WTC11 (cell line): ENCODE data around the gene C19orf47. TPM values are rescaled to one million over a fixed set of nuclear protein-coding genes. Genes with fewer than 3 reads are reported as not detected.

Source experiments
- ATF1 ChIP-seq: sonication (generic); formaldehyde crosslinking; IDR thresholded peaks from 2 replicates; pipeline ENCODE4 v1.8.1; 2023; ENCODE audit warnings: mild to moderate bottlenecking, moderate library complexity, missing genetic modification reagents
- EMX1 ChIP-seq: fragments of 250-450 bp; sonication (Bioruptor Pico); IDR thresholded peaks from 2 replicates; pipeline ENCODE4 v1.8.0; 2021; ENCODE audit warnings: mild to moderate bottlenecking
- FOXP1 ChIP-seq: sonication (generic); formaldehyde crosslinking; IDR thresholded peaks from 2 replicates; pipeline ENCODE4 v1.8.0; 2022; ENCODE audit warnings: missing genetic modification reagents, mild to moderate bottlenecking, moderate library complexity, borderline replicate concordance
- IRF2 ChIP-seq: sonication (generic); formaldehyde crosslinking; IDR thresholded peaks from 2 replicates; pipeline ENCODE4 v1.8.0; 2022; ENCODE audit warnings: low read depth, missing genetic modification reagents, borderline replicate concordance
- KAT7 ChIP-seq: sonication (generic); formaldehyde crosslinking; IDR thresholded peaks from 2 replicates; pipeline ENCODE4 v1.8.1; 2023; ENCODE audit warnings: missing genetic modification reagents, mild to moderate bottlenecking, borderline replicate concordance
- OVOL2 ChIP-seq: fragments of 250-450 bp; sonication (Bioruptor Pico); IDR thresholded peaks from 2 replicates; pipeline ENCODE4 v1.9.0; 2021; ENCODE audit warnings: mild to moderate bottlenecking, borderline replicate concordance
- RELA ChIP-seq: sonication (generic); formaldehyde crosslinking; IDR thresholded peaks from 2 replicates; pipeline ENCODE4 v1.8.1; 2022; ENCODE audit warnings: missing genetic modification reagents, mild to moderate bottlenecking, borderline replicate concordance
- RORB ChIP-seq: fragments of 250-450 bp; sonication (Bioruptor Pico); IDR thresholded peaks from 2 replicates; pipeline ENCODE4 v1.9.0; 2021; ENCODE audit warnings: mild to moderate bottlenecking
- SMAD4 ChIP-seq: sonication (generic); formaldehyde crosslinking; IDR thresholded peaks from 2 replicates; pipeline ENCODE4 v1.8.0; 2022; ENCODE audit warnings: mild to moderate bottlenecking, missing genetic modification reagents
- SOX15 ChIP-seq: fragments of 250-450 bp; sonication (Bioruptor Pico); IDR thresholded peaks from 2 replicates; pipeline ENCODE4 v1.9.0; 2021; ENCODE audit warnings: mild to moderate bottlenecking
- ZNF138 ChIP-seq: sonication (generic); formaldehyde crosslinking; conservative IDR thresholded peaks from 2 replicates; pipeline ENCODE4 v1.8.1; 2022; ENCODE audit warnings: mild to moderate bottlenecking, moderate library complexity, missing genetic modification reagents
- ZNF219 ChIP-seq: sonication (generic); formaldehyde crosslinking; IDR thresholded peaks from 2 replicates; pipeline ENCODE4 v1.8.0; 2023; ENCODE audit warnings: missing genetic modification reagents, mild to moderate bottlenecking, borderline replicate concordance
- ZNF396 ChIP-seq: fragments of 250-450 bp; sonication (Bioruptor Pico); IDR thresholded peaks from 2 replicates; pipeline ENCODE4 v1.8.0; 2021; ENCODE audit warnings: mild to moderate bottlenecking, moderate library complexity, borderline replicate concordance
- total RNA-seq: library from RNA; stranded (reverse); gene quantifications from 3 replicates; pipeline ENCODE4 v1.2.3, GENCODE V29; 2021
- TF ChIP-seq, protein P1 (sequence below): sonication (generic); formaldehyde crosslinking; IDR thresholded peaks from 2 replicates; pipeline ENCODE4 v1.8.1; 2023; ENCODE audit warnings: mild to moderate bottlenecking, missing genetic modification reagents, borderline replicate concordance
- TF ChIP-seq, protein P2 (sequence below): sonication (generic); formaldehyde crosslinking; IDR thresholded peaks from 2 replicates; pipeline ENCODE4 v1.8.1; 2022; ENCODE audit warnings: mild to moderate bottlenecking, moderate library complexity, missing genetic modification reagents
- TF ChIP-seq, protein P3 (sequence below): sonication (generic); formaldehyde crosslinking; IDR thresholded peaks from 2 replicates; pipeline ENCODE4 v1.8.0; 2022; ENCODE audit warnings: missing genetic modification reagents
- TF ChIP-seq, protein P4 (sequence below): fragments of 250-450 bp; sonication (Bioruptor Pico); IDR thresholded peaks from 2 replicates; pipeline ENCODE4 v1.9.0; 2021; ENCODE audit warnings: mild to moderate bottlenecking, borderline replicate concordance
- TF ChIP-seq, protein P5 (sequence below): fragments of 250-450 bp; sonication (Bioruptor Pico); conservative IDR thresholded peaks from 2 replicates; pipeline ENCODE4 v1.9.0; 2021; ENCODE audit warnings: mild to moderate bottlenecking
- TF ChIP-seq, protein P6 (sequence below): fragments of 250-450 bp; sonication (Bioruptor Pico); IDR thresholded peaks from 2 replicates; pipeline ENCODE4 v2.1.2; 2022; ENCODE audit warnings: mild to moderate bottlenecking, moderate library complexity
- TF ChIP-seq, protein P7 (sequence below): sonication (generic); formaldehyde crosslinking; IDR thresholded peaks from 2 replicates; pipeline ENCODE4 v1.8.1; 2023; ENCODE audit warnings: mild to moderate bottlenecking, missing genetic modification reagents

Gene C19orf47
- total RNA-seq, 1 experiment from 2014 or later, result 15.6 TPM

DNA sequence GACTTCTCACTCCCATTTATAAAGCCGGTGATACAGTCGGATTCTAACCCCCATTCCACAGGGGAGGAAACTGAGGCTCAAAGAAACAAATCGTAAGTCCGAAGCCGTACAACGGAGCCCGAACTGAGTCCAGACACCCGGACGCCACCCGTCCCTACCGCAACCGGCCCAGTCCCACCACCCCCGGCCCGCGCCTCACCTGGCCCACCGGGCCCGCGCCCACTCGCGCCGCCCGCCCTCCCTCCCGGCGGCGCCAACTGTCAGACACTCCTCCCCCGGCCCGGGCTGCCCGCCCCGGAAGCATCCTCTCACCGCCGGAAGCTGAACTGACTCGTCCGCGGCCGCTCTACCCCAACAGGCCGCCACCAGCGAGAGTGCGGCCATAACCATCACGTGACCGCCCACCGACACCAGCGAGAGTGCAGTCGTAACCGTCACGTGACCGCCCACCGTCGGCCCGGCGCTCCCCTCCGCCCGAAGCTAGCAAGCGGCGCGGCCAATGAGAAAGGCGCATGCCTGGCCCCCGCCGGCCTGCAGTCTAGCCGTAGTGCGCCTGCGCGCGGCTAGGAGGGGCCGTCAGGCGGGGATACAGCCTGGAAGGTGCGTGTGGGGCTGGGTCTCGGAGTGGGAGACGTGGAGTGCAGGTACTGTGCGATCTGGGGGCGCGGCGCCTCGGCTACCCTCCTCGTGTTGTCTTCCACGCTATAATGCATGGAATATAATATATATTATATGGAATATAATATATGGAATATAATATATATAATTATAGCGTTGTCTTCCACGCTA, at the start of gene C19orf47, which contains the start of gene PLD3 (continued):
- TF ChIP-seq, protein P1, sequence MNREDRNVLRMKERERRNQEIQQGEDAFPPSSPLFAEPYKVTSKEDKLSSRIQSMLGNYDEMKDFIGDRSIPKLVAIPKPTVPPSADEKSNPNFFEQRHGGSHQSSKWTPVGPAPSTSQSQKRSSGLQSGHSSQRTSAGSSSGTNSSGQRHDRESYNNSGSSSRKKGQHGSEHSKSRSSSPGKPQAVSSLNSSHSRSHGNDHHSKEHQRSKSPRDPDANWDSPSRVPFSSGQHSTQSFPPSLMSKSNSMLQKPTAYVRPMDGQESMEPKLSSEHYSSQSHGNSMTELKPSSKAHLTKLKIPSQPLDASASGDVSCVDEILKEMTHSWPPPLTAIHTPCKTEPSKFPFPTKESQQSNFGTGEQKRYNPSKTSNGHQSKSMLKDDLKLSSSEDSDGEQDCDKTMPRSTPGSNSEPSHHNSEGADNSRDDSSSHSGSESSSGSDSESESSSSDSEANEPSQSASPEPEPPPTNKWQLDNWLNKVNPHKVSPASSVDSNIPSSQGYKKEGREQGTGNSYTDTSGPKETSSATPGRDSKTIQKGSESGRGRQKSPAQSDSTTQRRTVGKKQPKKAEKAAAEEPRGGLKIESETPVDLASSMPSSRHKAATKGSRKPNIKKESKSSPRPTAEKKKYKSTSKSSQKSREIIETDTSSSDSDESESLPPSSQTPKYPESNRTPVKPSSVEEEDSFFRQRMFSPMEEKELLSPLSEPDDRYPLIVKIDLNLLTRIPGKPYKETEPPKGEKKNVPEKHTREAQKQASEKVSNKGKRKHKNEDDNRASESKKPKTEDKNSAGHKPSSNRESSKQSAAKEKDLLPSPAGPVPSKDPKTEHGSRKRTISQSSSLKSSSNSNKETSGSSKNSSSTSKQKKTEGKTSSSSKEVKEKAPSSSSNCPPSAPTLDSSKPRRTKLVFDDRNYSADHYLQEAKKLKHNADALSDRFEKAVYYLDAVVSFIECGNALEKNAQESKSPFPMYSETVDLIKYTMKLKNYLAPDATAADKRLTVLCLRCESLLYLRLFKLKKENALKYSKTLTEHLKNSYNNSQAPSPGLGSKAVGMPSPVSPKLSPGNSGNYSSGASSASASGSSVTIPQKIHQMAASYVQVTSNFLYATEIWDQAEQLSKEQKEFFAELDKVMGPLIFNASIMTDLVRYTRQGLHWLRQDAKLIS (CRISPR knock-in tag), result no peak
- TF ChIP-seq RELA (CRISPR knock-in tag), result no peak
- TF ChIP-seq IRF2 (CRISPR knock-in tag), result no peak
- no peak for TF ChIP-seq ZNF138 (CRISPR knock-in tag)
- TF ChIP-seq SMAD4, result no peak
- TF ChIP-seq EMX1 (CRISPR knock-in tag), result no peak
- TF ChIP-seq, protein P2, sequence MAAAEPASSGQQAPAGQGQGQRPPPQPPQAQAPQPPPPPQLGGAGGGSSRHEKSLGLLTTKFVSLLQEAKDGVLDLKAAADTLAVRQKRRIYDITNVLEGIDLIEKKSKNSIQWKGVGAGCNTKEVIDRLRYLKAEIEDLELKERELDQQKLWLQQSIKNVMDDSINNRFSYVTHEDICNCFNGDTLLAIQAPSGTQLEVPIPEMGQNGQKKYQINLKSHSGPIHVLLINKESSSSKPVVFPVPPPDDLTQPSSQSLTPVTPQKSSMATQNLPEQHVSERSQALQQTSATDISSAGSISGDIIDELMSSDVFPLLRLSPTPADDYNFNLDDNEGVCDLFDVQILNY, result peak; percentile 83
- TF ChIP-seq, protein P3, sequence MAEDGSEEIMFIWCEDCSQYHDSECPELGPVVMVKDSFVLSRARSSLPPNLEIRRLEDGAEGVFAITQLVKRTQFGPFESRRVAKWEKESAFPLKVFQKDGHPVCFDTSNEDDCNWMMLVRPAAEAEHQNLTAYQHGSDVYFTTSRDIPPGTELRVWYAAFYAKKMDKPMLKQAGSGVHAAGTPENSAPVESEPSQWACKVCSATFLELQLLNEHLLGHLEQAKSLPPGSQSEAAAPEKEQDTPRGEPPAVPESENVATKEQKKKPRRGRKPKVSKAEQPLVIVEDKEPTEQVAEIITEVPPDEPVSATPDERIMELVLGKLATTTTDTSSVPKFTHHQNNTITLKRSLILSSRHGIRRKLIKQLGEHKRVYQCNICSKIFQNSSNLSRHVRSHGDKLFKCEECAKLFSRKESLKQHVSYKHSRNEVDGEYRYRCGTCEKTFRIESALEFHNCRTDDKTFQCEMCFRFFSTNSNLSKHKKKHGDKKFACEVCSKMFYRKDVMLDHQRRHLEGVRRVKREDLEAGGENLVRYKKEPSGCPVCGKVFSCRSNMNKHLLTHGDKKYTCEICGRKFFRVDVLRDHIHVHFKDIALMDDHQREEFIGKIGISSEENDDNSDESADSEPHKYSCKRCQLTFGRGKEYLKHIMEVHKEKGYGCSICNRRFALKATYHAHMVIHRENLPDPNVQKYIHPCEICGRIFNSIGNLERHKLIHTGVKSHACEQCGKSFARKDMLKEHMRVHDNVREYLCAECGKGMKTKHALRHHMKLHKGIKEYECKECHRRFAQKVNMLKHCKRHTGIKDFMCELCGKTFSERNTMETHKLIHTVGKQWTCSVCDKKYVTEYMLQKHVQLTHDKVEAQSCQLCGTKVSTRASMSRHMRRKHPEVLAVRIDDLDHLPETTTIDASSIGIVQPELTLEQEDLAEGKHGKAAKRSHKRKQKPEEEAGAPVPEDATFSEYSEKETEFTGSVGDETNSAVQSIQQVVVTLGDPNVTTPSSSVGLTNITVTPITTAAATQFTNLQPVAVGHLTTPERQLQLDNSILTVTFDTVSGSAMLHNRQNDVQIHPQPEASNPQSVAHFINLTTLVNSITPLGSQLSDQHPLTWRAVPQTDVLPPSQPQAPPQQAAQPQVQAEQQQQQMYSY (CRISPR knock-in tag), result no peak
- TF ChIP-seq, protein P4, sequence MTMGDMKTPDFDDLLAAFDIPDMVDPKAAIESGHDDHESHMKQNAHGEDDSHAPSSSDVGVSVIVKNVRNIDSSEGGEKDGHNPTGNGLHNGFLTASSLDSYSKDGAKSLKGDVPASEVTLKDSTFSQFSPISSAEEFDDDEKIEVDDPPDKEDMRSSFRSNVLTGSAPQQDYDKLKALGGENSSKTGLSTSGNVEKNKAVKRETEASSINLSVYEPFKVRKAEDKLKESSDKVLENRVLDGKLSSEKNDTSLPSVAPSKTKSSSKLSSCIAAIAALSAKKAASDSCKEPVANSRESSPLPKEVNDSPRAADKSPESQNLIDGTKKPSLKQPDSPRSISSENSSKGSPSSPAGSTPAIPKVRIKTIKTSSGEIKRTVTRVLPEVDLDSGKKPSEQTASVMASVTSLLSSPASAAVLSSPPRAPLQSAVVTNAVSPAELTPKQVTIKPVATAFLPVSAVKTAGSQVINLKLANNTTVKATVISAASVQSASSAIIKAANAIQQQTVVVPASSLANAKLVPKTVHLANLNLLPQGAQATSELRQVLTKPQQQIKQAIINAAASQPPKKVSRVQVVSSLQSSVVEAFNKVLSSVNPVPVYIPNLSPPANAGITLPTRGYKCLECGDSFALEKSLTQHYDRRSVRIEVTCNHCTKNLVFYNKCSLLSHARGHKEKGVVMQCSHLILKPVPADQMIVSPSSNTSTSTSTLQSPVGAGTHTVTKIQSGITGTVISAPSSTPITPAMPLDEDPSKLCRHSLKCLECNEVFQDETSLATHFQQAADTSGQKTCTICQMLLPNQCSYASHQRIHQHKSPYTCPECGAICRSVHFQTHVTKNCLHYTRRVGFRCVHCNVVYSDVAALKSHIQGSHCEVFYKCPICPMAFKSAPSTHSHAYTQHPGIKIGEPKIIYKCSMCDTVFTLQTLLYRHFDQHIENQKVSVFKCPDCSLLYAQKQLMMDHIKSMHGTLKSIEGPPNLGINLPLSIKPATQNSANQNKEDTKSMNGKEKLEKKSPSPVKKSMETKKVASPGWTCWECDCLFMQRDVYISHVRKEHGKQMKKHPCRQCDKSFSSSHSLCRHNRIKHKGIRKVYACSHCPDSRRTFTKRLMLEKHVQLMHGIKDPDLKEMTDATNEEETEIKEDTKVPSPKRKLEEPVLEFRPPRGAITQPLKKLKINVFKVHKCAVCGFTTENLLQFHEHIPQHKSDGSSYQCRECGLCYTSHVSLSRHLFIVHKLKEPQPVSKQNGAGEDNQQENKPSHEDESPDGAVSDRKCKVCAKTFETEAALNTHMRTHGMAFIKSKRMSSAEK, result no peak
- no peak for TF ChIP-seq RORB (CRISPR knock-in tag)
- no peak for TF ChIP-seq ZNF219 (CRISPR knock-in tag)
- TF ChIP-seq FOXP1 (CRISPR knock-in tag), result no peak
- no peak for TF ChIP-seq OVOL2 (CRISPR knock-in tag)
- TF ChIP-seq, protein P5, sequence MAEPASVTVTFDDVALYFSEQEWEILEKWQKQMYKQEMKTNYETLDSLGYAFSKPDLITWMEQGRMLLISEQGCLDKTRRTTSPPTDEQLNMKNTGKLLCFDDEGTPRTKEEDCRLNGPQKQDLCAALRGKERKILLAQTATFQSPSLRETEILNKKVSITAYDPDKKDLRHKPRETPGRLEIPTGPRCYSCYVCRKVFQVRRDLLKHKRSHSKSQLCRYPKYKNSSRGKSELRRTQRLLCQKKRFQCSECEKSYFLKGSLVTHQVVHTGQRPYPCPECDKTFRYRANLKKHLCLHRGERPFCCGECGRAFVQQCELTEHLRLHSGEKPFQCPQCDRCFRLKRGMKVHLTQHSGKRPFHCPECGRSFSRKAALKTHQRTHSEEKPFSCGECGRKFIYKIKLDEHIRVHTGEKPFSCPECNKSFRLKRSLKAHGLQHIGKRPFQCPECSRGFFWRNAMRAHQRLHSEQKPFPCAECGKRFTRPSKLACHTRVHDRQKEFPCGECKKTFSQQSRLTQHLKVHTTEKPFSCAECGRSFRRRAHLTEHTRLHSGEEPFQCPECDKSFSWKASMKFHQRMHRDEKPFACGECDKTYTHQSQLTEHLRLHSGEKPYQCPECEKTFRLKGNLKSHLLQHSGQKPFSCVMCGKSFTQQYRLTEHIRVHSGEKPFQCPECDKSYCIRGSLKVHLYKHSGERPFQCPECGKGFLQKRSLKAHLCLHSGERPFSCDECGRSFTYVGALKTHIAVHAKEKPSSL, result no peak
- TF ChIP-seq, protein P6, sequence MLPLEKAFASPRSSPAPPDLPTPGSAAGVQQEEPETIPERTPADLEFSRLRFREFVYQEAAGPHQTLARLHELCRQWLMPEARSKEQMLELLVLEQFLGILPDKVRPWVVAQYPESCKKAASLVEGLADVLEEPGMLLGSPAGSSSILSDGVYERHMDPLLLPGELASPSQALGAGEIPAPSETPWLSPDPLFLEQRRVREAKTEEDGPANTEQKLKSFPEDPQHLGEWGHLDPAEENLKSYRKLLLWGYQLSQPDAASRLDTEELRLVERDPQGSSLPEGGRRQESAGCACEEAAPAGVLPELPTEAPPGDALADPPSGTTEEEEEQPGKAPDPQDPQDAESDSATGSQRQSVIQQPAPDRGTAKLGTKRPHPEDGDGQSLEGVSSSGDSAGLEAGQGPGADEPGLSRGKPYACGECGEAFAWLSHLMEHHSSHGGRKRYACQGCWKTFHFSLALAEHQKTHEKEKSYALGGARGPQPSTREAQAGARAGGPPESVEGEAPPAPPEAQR (CRISPR knock-in tag), result no peak
- no peak for TF ChIP-seq ATF1 (CRISPR knock-in tag)
- TF ChIP-seq, protein P7, sequence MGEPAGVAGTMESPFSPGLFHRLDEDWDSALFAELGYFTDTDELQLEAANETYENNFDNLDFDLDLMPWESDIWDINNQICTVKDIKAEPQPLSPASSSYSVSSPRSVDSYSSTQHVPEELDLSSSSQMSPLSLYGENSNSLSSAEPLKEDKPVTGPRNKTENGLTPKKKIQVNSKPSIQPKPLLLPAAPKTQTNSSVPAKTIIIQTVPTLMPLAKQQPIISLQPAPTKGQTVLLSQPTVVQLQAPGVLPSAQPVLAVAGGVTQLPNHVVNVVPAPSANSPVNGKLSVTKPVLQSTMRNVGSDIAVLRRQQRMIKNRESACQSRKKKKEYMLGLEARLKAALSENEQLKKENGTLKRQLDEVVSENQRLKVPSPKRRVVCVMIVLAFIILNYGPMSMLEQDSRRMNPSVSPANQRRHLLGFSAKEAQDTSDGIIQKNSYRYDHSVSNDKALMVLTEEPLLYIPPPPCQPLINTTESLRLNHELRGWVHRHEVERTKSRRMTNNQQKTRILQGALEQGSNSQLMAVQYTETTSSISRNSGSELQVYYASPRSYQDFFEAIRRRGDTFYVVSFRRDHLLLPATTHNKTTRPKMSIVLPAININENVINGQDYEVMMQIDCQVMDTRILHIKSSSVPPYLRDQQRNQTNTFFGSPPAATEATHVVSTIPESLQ (CRISPR knock-in tag), result no peak
- TF ChIP-seq KAT7 (CRISPR knock-in tag), result no peak
- no peak for TF ChIP-seq ZNF396 (CRISPR knock-in tag)
- TF ChIP-seq SOX15, result no peak
